Ectodermal cell (in vitro differentiated cells): ENCODE results near the gene PARP4.
"Not testable (repeated sequence)": the region's sequence is repeated elsewhere in the genome, so short reads cannot be mapped to it uniquely, and the experiment has no call there.

ENCODE experiments used
- H3K27ac ChIP-seq: 2 replicates; pipeline ENCODE4 v1.7.0; 2013; ENCODE audit warnings: mild to moderate bottlenecking, low read depth, low read length; ENCODE audit not compliant: insufficient read depth, poor library complexity, severe bottlenecking
- H3K27me3 ChIP-seq: 2 replicates; pipeline ENCODE4 v1.7.0; 2013; ENCODE audit warnings: mild to moderate bottlenecking, low read length; ENCODE audit not compliant: insufficient read depth, control insufficient read depth, poor library complexity, severe bottlenecking
- H3K36me3 ChIP-seq: one replicate; pipeline ENCODE4 v1.7.0; 2013; ENCODE audit warnings: low read length; ENCODE audit not compliant: control insufficient read depth, insufficient read depth
- H3K4me1 ChIP-seq: one replicate; pipeline ENCODE4 v1.7.0; 2013; ENCODE audit warnings: low read length; ENCODE audit not compliant: control insufficient read depth, insufficient read depth
- H3K4me3 ChIP-seq: 2 replicates; pipeline ENCODE4 v1.7.0; 2013; ENCODE audit warnings: low read depth, low read length, control low read depth; ENCODE audit not compliant: insufficient read depth
- H3K9me3 ChIP-seq: 2 replicates; pipeline ENCODE4 v1.7.0; 2013; ENCODE audit warnings: mild to moderate bottlenecking, low read length, moderate library complexity; ENCODE audit not compliant: control insufficient read depth
- WGBS, 2 experiments: methylation state at CpG; one replicate each; pipeline ENCODE4 v1.1.7; 2013; ENCODE audit warnings: missing lambda C conversion rate in 2 of 2; 5-methylcytosine and 5-hydroxymethylcytosine counted together

PARP4 gene

DNA sequence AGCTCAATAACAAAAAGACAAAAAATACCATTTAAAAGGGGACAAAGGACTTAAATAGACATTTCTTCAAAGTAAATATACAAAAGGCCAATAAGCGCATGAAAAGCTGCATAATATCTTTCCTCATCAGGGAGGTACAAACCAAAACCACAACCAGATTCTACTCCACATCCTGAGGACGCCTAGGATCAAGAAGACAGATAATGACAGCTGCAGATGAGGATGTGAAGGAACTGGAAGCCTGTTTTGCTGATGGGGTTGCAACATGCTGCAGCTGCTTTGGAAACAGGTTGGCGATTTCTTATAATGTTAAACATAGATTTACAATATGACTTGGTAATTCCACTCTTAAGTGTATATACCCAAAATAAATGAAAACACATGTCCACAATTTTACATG, 132.4 kb downstream of the PARP4 start:
- not testable (repeated sequence) for H3K4me3 ChIP-seq, H3K4me1 ChIP-seq, H3K27ac ChIP-seq, H3K9me3 ChIP-seq, H3K36me3 ChIP-seq, H3K27me3 ChIP-seq
- WGBS, 2 experiments = 91 to 100% methylated on average over 1 of the region's 3 CpGs

GRCh38 chr13:24371273-24371672, 141.3 kb downstream of the PARP4 start:
- not testable (repeated sequence) for H3K36me3 ChIP-seq, H3K9me3 ChIP-seq, H3K4me1 ChIP-seq, H3K27me3 ChIP-seq, H3K4me3 ChIP-seq, H3K27ac ChIP-seq
- 90 to 91% methylated on average over 9 of the region's 9 CpGs for WGBS, 2 experiments
